HG03439 (cell line): ENCODE results near the gene CARNS1.

ENCODE experiments used
- ATAC-seq: cut with Tn5 transposase; IDR thresholded peaks from one replicate; pipeline ENCODE4 v1.9.1; 2021; ENCODE audit warnings: mild to moderate bottlenecking, moderate library complexity; ENCODE audit not compliant: unreplicated experiment

The CARNS1 gene

GRCh38 chr11:67415501-67416304, at the start of gene CARNS1:
Gene CARNS1 (plus strand): TSS chr11:67415678. CDS start chr11:67416200, 522 bp downstream.
- no peak for ATAC-seq

- ATAC-seq = no peak
Observed at GRCh38 chr11:67365736-67366444, 49.6 kb upstream of the CARNS1 start.

- ATAC-seq = no peak
Observed at GRCh38 chr11:67366546-67366945, 48.9 kb upstream of the CARNS1 start.

GRCh38 chr11:67366961-67367760, 48.3 kb upstream of the CARNS1 start:
- ATAC-seq = no peak

- no peak for ATAC-seq
Observed at GRCh38 chr11:67367761-67368227, 47.7 kb upstream of the CARNS1 start.

- ATAC-seq = no peak
Observed at GRCh38 chr11:67368621-67369020, 46.9 kb upstream of the CARNS1 start.

GRCh38 chr11:67369275-67369674, 46.2 kb upstream of the CARNS1 start:
- ATAC-seq = no peak

- no peak for ATAC-seq
Observed at GRCh38 chr11:67369801-67370284, 45.6 kb upstream of the CARNS1 start.

- ATAC-seq = no peak
Observed at GRCh38 chr11:67370351-67371076, 45.0 kb upstream of the CARNS1 start.

- no peak for ATAC-seq
Observed at GRCh38 chr11:67371189-67371910, 44.1 kb upstream of the CARNS1 start.

- ATAC-seq = no peak
Observed at GRCh38 chr11:67371911-67372320, 43.6 kb upstream of the CARNS1 start.

GRCh38 chr11:67372321-67372992, 43.0 kb upstream of the CARNS1 start:
- no peak for ATAC-seq

GRCh38 chr11:67372993-67373647, 42.4 kb upstream of the CARNS1 start, which contains the start of gene CLCF1:
Gene CLCF1 (minus strand): TSS chr11:67373598. CDS start chr11:67373539, 59 bp downstream.
- no peak for ATAC-seq

GRCh38 chr11:67373648-67374570, 41.6 kb upstream of the CARNS1 start:
- no peak for ATAC-seq

- no peak for ATAC-seq
Observed at GRCh38 chr11:67374571-67375281, 40.8 kb upstream of the CARNS1 start.

- no peak for ATAC-seq
Observed at GRCh38 chr11:67375320-67376055, 40.0 kb upstream of the CARNS1 start.
